Esophagus muscularis mucosa (tissue), 4 donors: ENCODE measurements around the gene PPP1R3G.

Experiments used
- EP300 ChIP-seq: sonication (generic); formaldehyde crosslinking; IDR thresholded peaks from one replicate; pipeline ENCODE4 v1.6.1; 2017; ENCODE audit warnings: antibody characterized with exemption
- POLR2A ChIP-seq: fragments of 450-650 bp; IDR thresholded peaks from one replicate; pipeline ENCODE4 v1.6.1; 2017; ENCODE audit warnings: antibody characterized with exemption, moderate library complexity, mild to moderate bottlenecking, low read depth
- POLR2AphosphoS5 ChIP-seq, 2 donors: sonication (generic); formaldehyde crosslinking; IDR thresholded peaks; one replicate each; pipeline ENCODE4 v1.6.1; 2017; ENCODE audit warnings: antibody characterized with exemption in 2 of 2
- TF ChIP-seq, protein P1 (sequence below), 3 experiments: fragments of 200-600 bp in 2 of 3; fragments of 450-650 bp in 1 of 3; sonication (generic) in 2 of 3; IDR thresholded peaks; one replicate each; pipeline ENCODE4 v1.5.1; 2017 to 2019; ENCODE audit warnings: antibody characterized with exemption in 3 of 3, mild to moderate bottlenecking in 2 of 3, moderate library complexity in 1 of 3

GRCh38 chr6:5066456-5067093 lies 18.6 kb upstream of the PPP1R3G start:
- TF ChIP-seq POLR2A (no peak), POLR2AphosphoS5 (IDR thresholded peaks at IDR 0.05) (no peak), EP300 (no peak)
- TF ChIP-seq, protein P1, sequence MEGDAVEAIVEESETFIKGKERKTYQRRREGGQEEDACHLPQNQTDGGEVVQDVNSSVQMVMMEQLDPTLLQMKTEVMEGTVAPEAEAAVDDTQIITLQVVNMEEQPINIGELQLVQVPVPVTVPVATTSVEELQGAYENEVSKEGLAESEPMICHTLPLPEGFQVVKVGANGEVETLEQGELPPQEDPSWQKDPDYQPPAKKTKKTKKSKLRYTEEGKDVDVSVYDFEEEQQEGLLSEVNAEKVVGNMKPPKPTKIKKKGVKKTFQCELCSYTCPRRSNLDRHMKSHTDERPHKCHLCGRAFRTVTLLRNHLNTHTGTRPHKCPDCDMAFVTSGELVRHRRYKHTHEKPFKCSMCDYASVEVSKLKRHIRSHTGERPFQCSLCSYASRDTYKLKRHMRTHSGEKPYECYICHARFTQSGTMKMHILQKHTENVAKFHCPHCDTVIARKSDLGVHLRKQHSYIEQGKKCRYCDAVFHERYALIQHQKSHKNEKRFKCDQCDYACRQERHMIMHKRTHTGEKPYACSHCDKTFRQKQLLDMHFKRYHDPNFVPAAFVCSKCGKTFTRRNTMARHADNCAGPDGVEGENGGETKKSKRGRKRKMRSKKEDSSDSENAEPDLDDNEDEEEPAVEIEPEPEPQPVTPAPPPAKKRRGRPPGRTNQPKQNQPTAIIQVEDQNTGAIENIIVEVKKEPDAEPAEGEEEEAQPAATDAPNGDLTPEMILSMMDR (IDR thresholded peaks at IDR 0.05), result no peak
